ENCODE results near the gene SLC44A4.
"Not testable (repeated sequence)": the region's sequence is repeated elsewhere in the genome, so short reads cannot be mapped to it uniquely, and the experiment has no call there.

SLC44A4 gene

GRCh38 chr6:31827286-31828079 lies 51.3 kb downstream of the SLC44A4 start, which contains the start of gene HSPA1B:
HSPA1B (plus strand) TSS chr6:31827738; CDS start chr6:31827951, 213 bp downstream.
- TF ChIP-seq CTCF (conservative IDR thresholded peaks at IDR 0.05; ENCODE audit: control insufficient read depth, insufficient read depth, low read depth, low read length) = no peak
- peak; percentile 100 for DNase-seq (ENCODE audit: low read depth)
- peak within 1 kb of the TSS; percentile 75 for H3K4me3 ChIP-seq (ENCODE audit: control insufficient read depth, low read depth, low read length)

GRCh38 chr6:31826793-31827285 lies 52.0 kb downstream of the SLC44A4 start:
- peak; percentile 88 for DNase-seq (ENCODE audit: low read depth)
- no peak for TF ChIP-seq CTCF (conservative IDR thresholded peaks at IDR 0.05; ENCODE audit: control insufficient read depth, insufficient read depth, low read depth, low read length)
- H3K4me3 ChIP-seq (ENCODE audit: control insufficient read depth, low read depth, low read length) = peak overlapping the region; percentile 75

- no peak for TF ChIP-seq CTCF (conservative IDR thresholded peaks at IDR 0.05; ENCODE audit: control insufficient read depth, insufficient read depth, low read depth, low read length)
- H3K4me3 ChIP-seq (ENCODE audit: control insufficient read depth, low read depth, low read length) = no peak overlapping the region
- DNase-seq (ENCODE audit: low read depth) = no peak
Observed at GRCh38 chr6:31825553-31825952, 53.2 kb downstream of the SLC44A4 start.

GRCh38 chr6:31823592-31824196 lies 55.1 kb downstream of the SLC44A4 start:
- not testable (repeated sequence) for H3K4me3 ChIP-seq (ENCODE audit: control insufficient read depth, low read depth, low read length); DNase-seq (ENCODE audit: low read depth)

GRCh38 chr6:31822036-31822821 lies 56.6 kb downstream of the SLC44A4 start:
- TF ChIP-seq CTCF (conservative IDR thresholded peaks at IDR 0.05; ENCODE audit: control insufficient read depth, insufficient read depth, low read depth, low read length) = no peak
- DNase-seq (ENCODE audit: low read depth) = peak; percentile 85
- H3K4me3 ChIP-seq (ENCODE audit: control insufficient read depth, low read depth, low read length) = peak overlapping the region; percentile 63

- H3K4me3 ChIP-seq (ENCODE audit: control insufficient read depth, low read depth, low read length) = peak overlapping the region; percentile 63
- DNase-seq (ENCODE audit: low read depth) = peak; percentile 41
- TF ChIP-seq CTCF (conservative IDR thresholded peaks at IDR 0.05; ENCODE audit: control insufficient read depth, insufficient read depth, low read depth, low read length) = no peak
Observed at GRCh38 chr6:31821301-31822035, 57.3 kb downstream of the SLC44A4 start.

GRCh38 chr6:31820399-31820798 lies 58.4 kb downstream of the SLC44A4 start:
- DNase-seq (ENCODE audit: low read depth); H3K4me3 ChIP-seq (ENCODE audit: control insufficient read depth, low read depth, low read length): not testable (repeated sequence)

Data from fibroblast of mammary gland (primary cell).